BLaER1 treated with 17β-estradiol and CSF1 and Interleukin-3, amounts not matched to agents 10 nM and 100 nM (cell line): Measurements from ENCODE around the gene PGM2.

Experiments used
- H3K27ac ChIP-seq, 11 experiments: shearing (Covaris generic); formaldehyde crosslinking; 2 replicates each; pipeline ENCODE4 v1.8.1; 2022
- H3K27me3 ChIP-seq, 11 experiments: shearing (Covaris generic); formaldehyde crosslinking; 2 replicates each; pipeline ENCODE4 v1.8.1; 2022
- H3K36me3 ChIP-seq, 11 experiments: shearing (Covaris generic); formaldehyde crosslinking; 2 replicates each; pipeline ENCODE4 v1.8.1; 2022
- H3K4me1 ChIP-seq, 10 experiments: shearing (Covaris generic); formaldehyde crosslinking; 2 replicates each; pipeline ENCODE4 v1.8.1; 2022
- H3K4me2 ChIP-seq, 11 experiments: shearing (Covaris generic); formaldehyde crosslinking; 2 replicates each; pipeline ENCODE4 v1.8.1; 2022
- H3K4me3 ChIP-seq, 10 experiments: shearing (Covaris generic); formaldehyde crosslinking; 2 replicates each; pipeline ENCODE4 v1.8.1; 2022
- H3K9ac ChIP-seq, 11 experiments: shearing (Covaris generic); formaldehyde crosslinking; 2 replicates each; pipeline ENCODE4 v1.8.1; 2022
- H3K9me3 ChIP-seq, 11 experiments: shearing (Covaris generic); formaldehyde crosslinking; replicated peaks in 1 of 11; 2 replicates each; pipeline ENCODE4 v1.8.1; 2022
- H4K20me1 ChIP-seq, 11 experiments: shearing (Covaris generic); formaldehyde crosslinking; 2 replicates each; pipeline ENCODE4 v1.8.1; 2022
- Cebpa-rat ChIP-seq, 11 experiments: shearing (Covaris generic); IDR thresholded peaks; 2 replicates each; pipeline ENCODE4 v1.8.1; 2022

Gene PGM2

GRCh38 chr4:37903901-37904300 is 77.4 kb downstream of the PGM2 start:
- Histone ChIP-seq H3K9ac (no peak overlapping the region), H3K27ac (no peak overlapping the region), H3K4me1 (peaks cover 4 to 21% (median 11%) of the 10 kb centered on the region in 10 experiments; a peak in 11 of 20 replicates), H3K36me3 (peaks cover 0 to 87% (median 55%) of the 10 kb centered on the region in 11 experiments; a peak in 19 of 22 replicates), H4K20me1 (peaks cover 0 to 23% (median 0%) of the 10 kb centered on the region in 11 experiments; a peak in 5 of 22 replicates), H3K4me2 (no peak overlapping the region), H3K9me3 (peaks cover 0 to 11% (median 0%) of the 10 kb centered on the region in 11 experiments; a peak in 5 of 22 replicates), H3K4me3 (no peak overlapping the region), H3K27me3 (no peaks in the 10 kb centered on the region)
- no peak for TF ChIP-seq Cebpa-rat (IDR thresholded peaks at IDR 0.05)

- peaks cover 4 to 21% (median 11%) of the 10 kb centered on the region in 10 experiments; a peak in 11 of 20 replicates for H3K4me1 ChIP-seq
- H3K4me3 ChIP-seq = no peak overlapping the region
- peaks cover 0 to 87% (median 51%) of the 10 kb centered on the region in 11 experiments; a peak in 19 of 22 replicates for H3K36me3 ChIP-seq
- no peak overlapping the region for H3K27ac ChIP-seq
- H3K9me3 ChIP-seq = peaks cover 0 to 4% (median 0%) of the 10 kb centered on the region in 11 experiments; a peak in 1 of 22 replicates
- no peak overlapping the region for H3K9ac ChIP-seq
- no peak for TF ChIP-seq Cebpa-rat (IDR thresholded peaks at IDR 0.05)
- no peaks in the 10 kb centered on the region for H3K27me3 ChIP-seq
- no peak overlapping the region for H3K4me2 ChIP-seq
- H4K20me1 ChIP-seq = peaks cover 0 to 23% (median 0%) of the 10 kb centered on the region in 11 experiments; a peak in 5 of 22 replicates
These were observed 78.3 kb downstream of the PGM2 start for GRCh38 chr4:37904824-37905223.

GRCh38 chr4:37905533-37906169 is 79.2 kb downstream of the PGM2 start:
- peaks cover 0 to 82% (median 52%) of the 10 kb centered on the region in 11 experiments; a peak in 19 of 22 replicates for H3K36me3 ChIP-seq
- peaks cover 4 to 16% (median 11%) of the 10 kb centered on the region in 10 experiments; a peak in 11 of 20 replicates for H3K4me1 ChIP-seq

GRCh38 chr4:37908488-37909331 is 82.2 kb downstream of the PGM2 start:
- Histone ChIP-seq H3K9ac (no peak overlapping the region), H3K36me3 (peaks cover 0 to 86% (median 43%) of the 10 kb centered on the region in 11 experiments; a peak in 18 of 22 replicates), H3K4me3 (no peak overlapping the region), H4K20me1 (peaks cover 0 to 17% (median 0%) of the 10 kb centered on the region in 11 experiments; a peak in 2 of 22 replicates), H3K4me2 (0 out of 22 replicates have a peak overlapping the region, but pooled peaks of 1 of the 11 experiments have one; percentile 0), H3K27ac (no peak overlapping the region), H3K27me3 (no peaks in the 10 kb centered on the region), H3K9me3 (0 out of 22 replicates have a peak, but pooled peaks cover 0 to 5% (median 0%) of the 10 kb centered on the region in 11 experiments), H3K4me1 (peaks cover 0 to 14% (median 0%) of the 10 kb centered on the region in 10 experiments; a peak in 1 of 20 replicates)
- no peak for TF ChIP-seq Cebpa-rat (IDR thresholded peaks at IDR 0.05)

More at GRCh38 chr4:37905533-37906169, 79.2 kb downstream of the PGM2 start:
- no peak overlapping the region for H3K4me3 ChIP-seq
- no peak overlapping the region for H3K27ac ChIP-seq
- TF ChIP-seq Cebpa-rat (IDR thresholded peaks at IDR 0.05) = no peak
- H3K9me3 ChIP-seq = no peaks in the 10 kb centered on the region
- peaks cover 0 to 23% (median 0%) of the 10 kb centered on the region in 11 experiments; a peak in 5 of 22 replicates for H4K20me1 ChIP-seq
- H3K4me2 ChIP-seq = no peak overlapping the region
- no peaks in the 10 kb centered on the region for H3K27me3 ChIP-seq
- no peak overlapping the region for H3K9ac ChIP-seq

- Histone ChIP-seq H3K36me3 (peaks cover 0 to 85% (median 42%) of the 10 kb centered on the region in 11 experiments; a peak in 16 of 22 replicates), H3K9ac (no peak overlapping the region), H4K20me1 (peaks cover 0 to 17% (median 0%) of the 10 kb centered on the region in 11 experiments; a peak in 2 of 22 replicates), H3K4me3 (no peak overlapping the region), H3K27me3 (no peaks in the 10 kb centered on the region), H3K4me2 (no peak overlapping the region), H3K4me1 (peaks cover 0 to 14% (median 0%) of the 10 kb centered on the region in 10 experiments; a peak in 1 of 20 replicates), H3K27ac (no peak overlapping the region), H3K9me3 (peaks cover 0 to 5% (median 0%) of the 10 kb centered on the region in 11 experiments; a peak in 1 of 22 replicates)
- no peak for TF ChIP-seq Cebpa-rat (IDR thresholded peaks at IDR 0.05)
These were observed 83.0 kb downstream of the PGM2 start for GRCh38 chr4:37909332-37910090.

GRCh38 chr4:37910091-37910486 is 83.6 kb downstream of the PGM2 start:
- Histone ChIP-seq H4K20me1 (peaks cover 0 to 16% (median 0%) of the 10 kb centered on the region in 11 experiments; a peak in 2 of 22 replicates), H3K9me3 (peaks cover 0 to 5% (median 0%) of the 10 kb centered on the region in 11 experiments; a peak in 1 of 22 replicates), H3K4me3 (no peak overlapping the region), H3K27me3 (no peaks in the 10 kb centered on the region), H3K4me1 (peaks cover 0 to 14% (median 0%) of the 10 kb centered on the region in 10 experiments; a peak in 1 of 20 replicates), H3K4me2 (no peak overlapping the region), H3K9ac (no peak overlapping the region), H3K36me3 (peaks cover 0 to 85% (median 42%) of the 10 kb centered on the region in 11 experiments; a peak in 15 of 22 replicates), H3K27ac (no peak overlapping the region)
- no peak for TF ChIP-seq Cebpa-rat (IDR thresholded peaks at IDR 0.05)
